H1 (cell line): ENCODE measurements around the gene SPOUT1.

Source experiments
- ATF2 ChIP-seq: IDR thresholded peaks from 2 replicates; pipeline ENCODE4 v1.6.1; 2012; ENCODE audit warnings: low read length, inconsistent platforms
- BACH1 ChIP-seq: IDR thresholded peaks from 2 replicates; pipeline ENCODE4 v1.6.1; 2012; ENCODE audit warnings: low read length, improper control_type of control experiment
- CTCF ChIP-seq, 3 experiments: IDR thresholded peaks; 1 replicate in 2 of 3; 2 replicates in 1 of 3; pipeline versions ENCODE4 v1.5.1 to v1.6.1; 2011; ENCODE audit warnings: low read length in 3 of 3, mild to moderate bottlenecking in 3 of 3, inconsistent platforms in 2 of 3, low read depth in 1 of 3, moderate library complexity in 1 of 3; ENCODE audit not compliant: insufficient read depth in 1 of 3; ENCODE audit errors: control extremely low read depth in 1 of 3
- JUN ChIP-seq: IDR thresholded peaks from 2 replicates; pipeline ENCODE4 v1.6.1; 2011; ENCODE audit warnings: low read depth, mild to moderate bottlenecking, improper control_type of control experiment, low read length
- MAX ChIP-seq: IDR thresholded peaks from 2 replicates; pipeline ENCODE4 v1.6.1; 2012; ENCODE audit warnings: inconsistent platforms
- POLR2A ChIP-seq, 2 experiments: IDR thresholded peaks; 1 replicate in 1 of 2; 2 replicates in 1 of 2; pipeline ENCODE4 v1.6.1; 2011; ENCODE audit warnings: low read depth in 2 of 2, low read length in 2 of 2, mild to moderate bottlenecking in 2 of 2; ENCODE audit errors: control extremely low read depth in 1 of 2
- POLR2AphosphoS5 ChIP-seq: IDR thresholded peaks from 2 replicates; pipeline ENCODE4 v1.6.1; 2011; ENCODE audit warnings: low read depth, low read length
- RAD21 ChIP-seq, 2 experiments: IDR thresholded peaks in 1 of 2; conservative IDR thresholded peaks in 1 of 2; 2 replicates each; pipeline ENCODE4 v1.6.1; 2011; ENCODE audit warnings: low read depth in 2 of 2, low read length in 2 of 2, improper control_type of control experiment in 1 of 2, inconsistent platforms in 1 of 2, mild to moderate bottlenecking in 1 of 2, moderate library complexity in 1 of 2
- RNF2 ChIP-seq: fragments of 200-900, 300-1000 bp; sonication (generic); IDR thresholded peaks from 2 replicates; pipeline ENCODE4 v1.7.1; 2016; ENCODE audit warnings: borderline replicate concordance, low read depth, mild to moderate bottlenecking, antibody characterized with exemption, low read length; ENCODE audit not compliant: poor library complexity, severe bottlenecking; ENCODE audit errors: missing control alignments
- RXRA ChIP-seq: IDR thresholded peaks from 2 replicates; pipeline ENCODE4 v1.6.1; 2011; ENCODE audit warnings: low read depth, mild to moderate bottlenecking, low read length, moderate library complexity; ENCODE audit not compliant: insufficient read depth
- TAF1 ChIP-seq: IDR thresholded peaks from 2 replicates; pipeline ENCODE4 v1.6.1; 2011; ENCODE audit warnings: mild to moderate bottlenecking, low read depth, low read length
- ZNF274 ChIP-seq: IDR thresholded peaks from 2 replicates; pipeline ENCODE4 v1.7.0; 2012; ENCODE audit warnings: low read length, borderline replicate concordance; ENCODE audit errors: extremely low read depth

- TF ChIP-seq CTCF (IDR thresholded peaks at IDR 0.05; ENCODE audit: control extremely low read depth in 1 of 3, insufficient read depth in 1 of 3, low read depth in 1 of 3, low read length in 3 of 3) = no peak
- TF ChIP-seq MAX = no peak
- no peak for TF ChIP-seq ZNF274
- TF ChIP-seq RAD21 (IDR thresholded peaks at IDR 0.05 in 1 of 2, conservative IDR thresholded peaks at IDR 0.05 in 1 of 2; ENCODE audit: low read depth in 2 of 2, low read length in 2 of 2) = no peak
- no peak for TF ChIP-seq RNF2
- no peak for TF ChIP-seq POLR2AphosphoS5
- no peak for TF ChIP-seq RXRA
- TF ChIP-seq JUN = no peak
- TF ChIP-seq ATF2 = no peak
- no peak for TF ChIP-seq TAF1
- TF ChIP-seq POLR2A (IDR thresholded peaks at IDR 0.05; ENCODE audit: control extremely low read depth in 1 of 2, low read depth in 2 of 2, low read length in 2 of 2) = no peak
- TF ChIP-seq BACH1 = no peak
These were observed 27.1 kb downstream of the SPOUT1 start for GRCh38 chr9:128802482-128802881.
